Measurements from ENCODE around the gene RNU2-1.
"Not testable (repeated sequence)": the region's sequence is repeated elsewhere in the genome, so short reads cannot be mapped to it uniquely, and the experiment has no call there.

Gene RNU2-1

GRCh38 chr17:43215341-43215740, 18.4 kb downstream of the RNU2-1 start:
- no peak for DNase-seq

- DNase-seq = no peak
These were observed 20.2 kb downstream of the RNU2-1 start for GRCh38 chr17:43213545-43213944.

- peak; percentile 17 for DNase-seq
These were observed 20.9 kb downstream of the RNU2-1 start for GRCh38 chr17:43212641-43213490.

- peak; percentile 86 for DNase-seq
These were observed 22.0 kb downstream of the RNU2-1 start, which contains the start of gene TMEM106A for GRCh38 chr17:43211480-43212402. TMEM106A (plus strand) TSS chr17:43211875; CDS start chr17:43213042, 1,167 bp downstream.

GRCh38 chr17:43211123-43211479, 22.7 kb downstream of the RNU2-1 start:
- peak; percentile 15 for DNase-seq

- DNase-seq = no peak
These were observed 23.2 kb downstream of the RNU2-1 start for GRCh38 chr17:43210576-43210975.

GRCh38 chr17:43203013-43203412, 30.8 kb downstream of the RNU2-1 start:
- DNase-seq = not testable (repeated sequence)

GRCh38 chr17:43200127-43200526, 33.6 kb downstream of the RNU2-1 start:
- no peak for DNase-seq

- no peak for DNase-seq
These were observed 34.1 kb downstream of the RNU2-1 start for GRCh38 chr17:43199633-43200032.

GRCh38 chr17:43193251-43193650, 40.5 kb downstream of the RNU2-1 start:
- no peak for DNase-seq

GRCh38 chr17:43186656-43187055, 47.1 kb downstream of the RNU2-1 start:
- DNase-seq = not testable (repeated sequence)

- DNase-seq = no peak
These were observed 49.9 kb downstream of the RNU2-1 start for GRCh38 chr17:43183921-43184320.

Measured in activated CD4-positive, alpha-beta T cell treated with anti-CD3 and anti-CD28 coated beads, Interleukin-10, Interleukin-2, amounts not matched to agents 100 ng/mL and 50 ng/mL, durations not matched to agents 16 hours and 8 hours (primary cell).